ENCODE results near the gene JSRP1. TPM values are rescaled to one million over a fixed set of nuclear protein-coding genes. Genes with fewer than 3 reads are reported as not detected.

JSRP1 gene
- total RNA-seq, 1 experiment from 2014 or later: not detected

DNA sequence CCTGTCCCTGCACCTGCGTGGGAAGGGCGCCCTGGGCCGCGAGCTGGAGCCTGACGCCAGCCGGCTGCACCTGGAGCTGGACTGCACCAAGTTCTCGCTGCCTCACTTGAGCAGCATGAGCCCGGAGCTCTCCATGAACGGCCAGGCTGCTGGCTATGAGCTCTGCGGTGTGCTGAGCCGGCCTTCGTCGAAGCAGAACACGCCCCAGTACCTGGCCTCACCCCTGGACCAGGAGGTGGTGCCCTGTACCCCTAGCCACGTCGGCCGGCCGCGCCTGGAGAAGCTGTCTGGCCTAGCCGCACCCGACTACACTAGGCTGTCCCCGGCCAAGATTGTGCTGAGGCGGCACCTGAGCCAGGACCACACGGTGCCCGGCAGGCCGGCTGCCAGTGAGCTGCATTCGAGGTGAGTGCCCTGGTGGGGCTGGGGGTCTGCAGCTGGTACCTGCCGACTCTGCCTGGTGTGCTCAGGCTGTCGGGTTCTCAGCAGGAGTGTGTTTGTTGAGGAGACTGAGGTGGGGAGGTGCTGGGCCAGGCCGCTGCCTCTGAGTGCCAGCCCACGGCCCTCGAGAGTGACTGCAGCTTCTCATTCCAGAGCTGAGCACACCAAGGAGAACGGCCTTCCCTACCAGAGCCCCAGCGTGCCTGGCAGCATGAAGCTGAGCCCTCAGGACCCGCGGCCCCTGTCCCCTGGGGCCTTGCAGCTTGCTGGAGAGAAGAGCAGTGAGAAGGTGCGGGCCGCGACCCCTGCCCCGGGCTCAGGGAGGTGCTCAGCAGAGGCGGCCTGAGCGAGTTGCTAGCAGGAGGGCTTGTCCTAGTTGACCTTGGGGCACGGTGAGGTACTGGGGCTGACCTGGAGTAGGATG lies 39.6 kb downstream of the JSRP1 start:
- DNase-seq (ENCODE audit: low spot score): no peak

DNA sequence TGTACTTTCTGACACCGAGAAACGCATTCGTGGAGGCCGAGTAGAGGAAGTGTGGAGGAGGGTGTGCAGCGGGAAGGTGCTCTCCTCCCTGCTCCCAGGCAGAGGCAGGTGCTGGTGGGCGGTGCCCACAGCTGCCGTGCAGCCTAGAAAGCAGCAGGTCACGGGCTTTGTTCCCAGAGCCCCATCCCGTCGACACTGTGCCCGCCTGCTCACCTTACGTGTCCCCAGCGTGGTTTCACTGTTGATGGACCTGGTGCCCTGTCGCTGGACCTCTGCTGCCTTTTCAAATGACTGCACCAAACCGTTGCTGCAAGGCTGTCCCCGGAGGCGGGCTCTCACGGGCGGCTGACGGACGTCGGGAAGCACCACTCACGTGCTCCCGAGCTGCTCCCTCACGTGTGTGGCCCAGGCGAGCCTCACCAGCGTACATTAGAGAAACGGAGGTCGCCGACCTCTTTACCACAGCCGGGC lies 40.9 kb downstream of the JSRP1 start:
- no peak for DNase-seq (ENCODE audit: low spot score)

DNA sequence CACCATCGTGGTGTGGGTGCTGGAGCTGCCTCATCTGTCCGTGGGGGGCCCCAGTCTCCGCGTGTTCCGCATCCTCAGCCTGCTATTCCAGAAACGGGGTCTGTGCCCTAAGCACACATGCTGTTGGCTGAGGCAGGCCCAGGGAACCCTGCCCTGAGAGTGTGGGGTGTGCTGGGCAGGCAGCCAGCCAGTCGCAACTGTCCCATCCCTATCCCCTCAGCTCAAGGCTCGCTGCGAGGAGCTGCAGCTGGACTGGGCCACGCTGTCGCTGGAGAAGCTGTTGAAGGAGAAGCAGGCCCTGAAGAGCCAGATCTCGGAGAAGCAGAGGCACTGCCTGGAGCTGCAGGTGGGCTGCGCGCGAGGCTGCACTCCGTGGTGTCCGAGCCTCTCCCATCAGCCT lies 42.0 kb downstream of the JSRP1 start:
- no peak for DNase-seq (ENCODE audit: low spot score)

DNA sequence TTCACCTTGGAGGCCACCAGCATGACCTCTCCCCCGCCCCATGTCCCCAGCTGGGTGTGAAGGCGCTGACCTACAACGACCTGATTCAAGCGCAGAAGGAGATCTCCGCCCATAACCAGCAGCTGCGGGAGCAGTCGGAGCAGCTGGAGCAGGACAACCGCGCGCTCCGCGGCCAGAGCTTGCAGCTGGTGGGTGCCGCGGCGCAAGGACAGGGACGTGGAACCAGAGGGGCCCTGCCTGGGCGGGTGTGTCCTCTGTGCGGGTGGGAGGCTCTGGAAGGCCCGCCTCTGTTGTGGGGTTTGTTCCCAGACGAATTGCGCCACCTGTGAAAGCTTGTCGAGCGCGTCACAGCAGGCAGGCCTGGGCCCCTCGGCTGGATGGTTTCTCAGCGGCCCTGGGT lies 42.4 kb downstream of the JSRP1 start:
- no peak for DNase-seq (ENCODE audit: low spot score)

DNA sequence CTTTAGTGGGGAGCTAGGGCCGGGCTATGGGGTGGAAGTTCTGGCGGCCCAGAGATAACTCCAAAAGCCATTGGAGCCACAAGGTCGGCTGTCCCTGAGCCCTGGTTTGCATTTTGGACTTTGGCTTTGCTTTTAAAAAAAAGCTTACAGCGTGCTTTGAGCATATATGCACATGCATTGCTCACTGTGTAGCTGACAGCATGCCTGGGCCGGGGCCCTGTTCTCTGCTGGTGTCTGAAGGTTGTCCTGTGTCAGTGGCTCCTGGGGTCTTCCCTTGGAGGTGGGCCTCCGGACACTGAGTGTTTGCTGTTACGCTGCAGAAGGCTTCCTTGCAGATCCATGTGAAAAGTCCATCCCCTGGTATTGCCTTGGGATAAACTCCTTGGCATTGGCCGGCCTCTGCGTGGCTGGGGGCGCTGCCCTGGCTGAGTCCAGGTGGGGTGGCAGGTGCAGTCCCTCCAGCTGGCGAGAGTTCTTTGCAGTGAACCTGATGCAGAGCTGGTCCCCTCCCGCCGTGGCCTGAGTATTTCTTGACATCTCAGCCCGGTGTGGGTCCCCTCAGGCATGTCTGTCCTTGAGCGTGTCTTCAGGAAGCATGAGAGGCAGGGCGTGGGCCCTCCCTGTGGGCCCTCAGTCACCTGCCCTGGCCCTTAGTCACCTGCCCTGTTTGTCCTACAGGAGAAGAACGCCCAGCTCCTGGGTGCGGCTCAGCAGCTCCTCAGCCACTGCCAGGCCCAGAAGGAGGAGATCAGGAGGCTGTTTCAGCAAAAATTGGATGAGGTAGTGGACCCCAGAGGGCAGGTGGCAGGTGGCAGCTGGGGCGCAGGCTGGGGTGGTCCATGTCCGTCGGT lies 43.1 kb downstream of the JSRP1 start:
- DNase-seq (ENCODE audit: low spot score): no peak

DNA sequence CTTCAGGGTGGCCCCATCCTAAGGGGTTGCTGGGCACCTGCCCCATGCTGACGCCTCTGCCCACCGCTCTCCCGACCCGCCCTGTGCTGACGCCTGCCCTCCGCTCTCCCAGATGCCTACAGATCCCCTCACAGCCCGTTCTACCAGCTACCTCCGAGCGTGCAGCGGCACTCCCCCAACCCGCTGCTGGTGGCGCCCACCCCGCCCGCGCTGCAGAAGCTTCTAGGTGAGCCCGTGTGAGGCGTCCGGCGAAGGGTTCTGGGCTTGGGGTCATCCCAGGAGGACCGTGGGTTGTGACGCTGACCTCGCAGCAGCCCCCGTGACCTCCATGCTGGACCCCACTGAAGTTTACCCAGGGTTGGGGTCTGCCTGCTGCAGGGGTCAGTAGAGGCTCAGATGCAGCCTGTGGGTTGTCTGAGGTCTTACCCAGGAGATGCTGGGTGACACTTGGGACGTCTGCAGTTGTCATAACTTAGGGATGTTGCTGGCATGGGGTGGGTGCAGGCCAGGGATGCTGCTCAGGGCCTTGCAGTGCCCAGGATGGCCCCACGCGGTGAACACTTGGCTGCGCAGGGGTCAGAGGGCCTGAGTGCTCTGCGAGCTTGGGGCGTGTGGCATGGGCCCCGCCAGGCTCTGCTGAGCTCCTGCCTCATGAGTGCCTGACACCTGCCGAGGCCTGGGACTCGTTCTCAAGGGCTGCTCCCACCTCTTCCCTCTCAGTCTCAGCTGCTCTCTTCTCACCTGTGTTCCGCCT lies 45.1 kb downstream of the JSRP1 start:
- no peak for DNase-seq (ENCODE audit: low spot score)

DNA sequence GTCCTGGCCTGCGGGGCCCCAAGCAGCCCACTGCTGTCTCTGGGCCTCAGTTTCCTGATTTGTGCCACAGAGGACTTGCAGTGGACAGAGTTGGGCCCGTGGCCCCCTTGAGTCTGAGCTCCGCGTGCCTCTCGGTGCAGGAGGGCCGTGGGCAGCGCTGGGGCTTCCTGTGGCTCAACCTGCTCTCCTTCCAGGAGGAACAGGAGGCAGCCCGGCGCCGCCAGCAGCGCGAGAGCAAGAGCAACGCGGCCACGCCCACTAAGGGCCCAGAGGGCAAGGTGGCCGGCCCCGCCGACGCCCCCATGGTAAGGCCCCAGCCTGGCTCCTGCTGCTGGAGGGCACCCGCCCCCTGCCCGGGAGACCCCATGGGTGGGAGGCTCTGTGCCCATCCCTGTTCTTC lies 46.0 kb downstream of the JSRP1 start:
- no peak for DNase-seq (ENCODE audit: low spot score)

DNA sequence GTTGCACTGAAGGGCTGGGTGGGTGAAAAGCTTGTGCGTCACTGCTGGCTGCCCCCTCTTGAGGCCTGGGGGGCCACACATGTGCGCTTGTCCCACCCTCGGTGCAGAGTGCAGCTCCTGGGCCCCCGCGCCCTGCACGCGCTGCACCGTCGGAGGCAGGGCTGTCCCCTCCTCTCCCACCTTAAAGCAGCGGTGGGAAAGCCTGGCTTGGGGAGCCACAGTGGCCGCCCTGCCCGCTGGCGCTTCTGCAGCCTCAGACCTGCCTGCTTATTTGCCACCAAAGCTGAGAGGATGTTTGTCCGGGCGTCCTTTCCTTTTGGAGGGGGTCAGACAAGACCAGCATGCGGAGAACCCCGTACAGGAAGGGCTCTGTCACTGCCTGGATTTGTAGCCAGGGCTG lies 46.8 kb downstream of the JSRP1 start:
- no peak for DNase-seq (ENCODE audit: low spot score)

DNA sequence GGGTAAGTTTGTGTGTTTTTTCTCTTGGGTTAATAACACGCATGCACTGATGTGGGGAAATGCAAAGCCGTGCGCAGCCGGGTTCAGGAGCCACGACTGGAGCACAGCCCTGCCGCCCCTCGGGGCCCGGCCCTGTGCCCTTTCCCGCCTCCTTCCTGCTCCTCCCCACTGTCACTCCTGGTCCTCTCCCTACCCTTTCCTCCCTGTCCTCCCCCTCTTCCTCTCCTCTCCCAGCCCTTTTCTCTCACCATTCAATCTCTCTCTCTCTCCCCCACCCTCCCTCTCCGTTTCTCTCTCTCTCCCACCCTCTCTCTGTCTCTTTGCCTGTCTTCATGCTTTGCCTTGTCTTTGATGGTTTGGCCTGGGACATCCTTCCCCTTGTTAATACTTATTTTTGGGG lies 47.2 kb downstream of the JSRP1 start:
- DNase-seq (ENCODE audit: low spot score): no peak

DNA sequence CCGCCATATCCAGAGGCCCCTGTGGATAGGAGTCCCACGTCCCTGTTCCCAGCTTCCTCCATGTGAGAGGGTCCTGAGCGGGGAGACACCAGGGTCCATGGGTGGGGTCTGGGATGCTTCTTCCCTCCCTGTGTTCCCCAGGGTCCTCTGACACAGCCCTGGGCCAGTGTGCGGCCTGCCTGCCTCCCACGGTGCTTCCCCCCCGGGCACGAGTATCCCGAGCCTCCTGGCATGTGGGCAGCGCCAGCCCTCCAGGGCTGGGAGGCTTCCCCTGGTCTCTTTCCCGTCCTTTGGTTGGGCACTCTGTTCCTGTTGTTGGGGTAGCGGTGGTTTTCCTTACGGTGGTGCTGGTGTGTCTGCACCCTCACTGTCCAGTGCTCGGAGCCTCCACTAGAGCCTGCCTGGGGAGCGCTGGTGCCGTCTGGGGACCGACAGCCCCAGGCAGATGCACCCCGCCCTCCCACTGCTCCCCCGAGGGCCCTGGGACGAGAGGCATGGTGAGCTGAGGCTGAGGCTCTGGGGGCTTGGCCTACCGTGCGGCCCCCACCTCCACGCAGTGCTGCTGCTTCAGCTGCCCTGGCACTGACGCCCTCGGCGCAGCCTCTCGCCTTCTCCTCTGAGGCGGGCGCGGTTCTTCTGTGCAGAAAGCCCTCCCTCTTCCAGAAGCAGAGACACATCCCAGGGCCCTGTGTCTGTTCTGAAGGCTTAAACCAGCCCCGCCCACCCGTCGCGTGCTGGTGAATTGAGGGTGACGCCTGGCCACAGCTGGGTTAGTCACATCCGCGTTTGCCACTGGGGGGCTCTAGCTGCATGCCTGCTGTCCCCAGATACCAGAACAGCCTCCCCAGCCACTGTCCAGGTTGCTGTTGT lies 48.0 kb downstream of the JSRP1 start:
- DNase-seq (ENCODE audit: low spot score): no peak

DNA sequence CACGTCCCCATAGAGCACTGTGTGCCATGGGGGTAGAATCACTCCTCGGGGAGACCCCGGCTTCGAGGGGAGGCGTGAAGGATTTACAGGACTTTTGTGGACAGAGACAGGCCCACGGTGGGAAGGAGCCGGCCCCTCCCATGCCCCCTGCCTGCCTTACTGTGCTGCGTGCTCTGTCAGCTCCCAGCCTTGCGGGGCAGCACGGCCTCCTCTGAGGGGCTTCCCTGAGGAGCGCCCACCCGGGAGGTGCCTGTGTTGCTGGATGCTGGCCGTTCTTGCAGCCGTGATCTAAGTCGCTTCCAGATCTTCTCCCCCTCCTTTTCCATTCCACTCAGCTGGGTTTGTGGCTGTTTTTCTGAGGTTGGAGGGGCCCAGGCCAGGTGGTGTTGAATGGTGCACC lies 49.2 kb downstream of the JSRP1 start:
- DNase-seq (ENCODE audit: low spot score): no peak

DNA sequence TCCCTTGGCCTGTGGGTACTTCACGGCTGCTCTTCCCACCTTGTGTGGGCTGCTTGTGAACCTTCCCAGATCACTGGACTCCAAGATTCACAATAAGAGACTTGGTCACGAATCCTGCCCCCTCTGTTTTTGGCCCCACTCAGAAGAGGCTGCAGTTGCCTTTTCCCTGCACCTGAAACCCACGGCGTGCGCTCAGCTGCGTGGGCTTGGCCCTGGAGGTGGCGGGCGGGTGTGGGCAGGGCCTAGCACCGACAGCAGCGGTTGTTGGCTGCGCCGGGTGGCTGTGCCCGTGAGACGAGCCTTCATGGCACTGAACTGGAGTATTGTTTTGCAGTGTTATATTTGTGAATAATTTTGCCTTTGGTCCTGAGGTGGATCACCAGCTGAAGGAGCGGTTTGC lies 53.9 kb downstream of the JSRP1 start:
- DNase-seq (ENCODE audit: low spot score): no peak

Other genes starting within 250 kb of the JSRP1 start
- 37.6 and 40.1 TPM in 2 replicates for gene BTBD2, start 240.7 kb downstream of the JSRP1 start, total RNA-seq (2014; rRNA removed; shearing (Covaris generic))
- gene MKNK2, start 205.2 kb downstream of the JSRP1 start, total RNA-seq (2014; rRNA removed; shearing (Covaris generic)): 33.9 and 49.6 TPM in 2 replicates
- 3.8 and 9.0 TPM in 2 replicates for gene MOB3A, start 160.1 kb downstream of the JSRP1 start, total RNA-seq (2014; rRNA removed; shearing (Covaris generic))
- 1.3 and 4.2 TPM in 2 replicates for gene IZUMO4, start 159.5 kb downstream of the JSRP1 start, total RNA-seq (2014; rRNA removed; shearing (Covaris generic))
- 51.0 and 60.4 TPM in 2 replicates for gene AP3D1, start 104.9 kb downstream of the JSRP1 start, total RNA-seq (2014; rRNA removed; shearing (Covaris generic))
- gene DOT1L, start 92.5 kb downstream of the JSRP1 start, total RNA-seq (2014; rRNA removed; shearing (Covaris generic)): 1.5 and 6.8 TPM in 2 replicates
- 45.1 and 50.8 TPM in 2 replicates for gene PLEKHJ1, start 20.1 kb downstream of the JSRP1 start, total RNA-seq (2014; rRNA removed; shearing (Covaris generic))
- 10.8 and 13.3 TPM in 2 replicates for gene SF3A2, start 19.6 kb downstream of the JSRP1 start, total RNA-seq (2014; rRNA removed; shearing (Covaris generic))
- gene AMH, start 7.1 kb downstream of the JSRP1 start, total RNA-seq (2014; rRNA removed; shearing (Covaris generic)): 0.68 and 1.0 TPM in 2 replicates
- gene PEAK3, start 25.8 kb upstream of the JSRP1 start, total RNA-seq (2014; rRNA removed; shearing (Covaris generic)): 0.06 TPM in 1 of 2 replicates, not detected in the other
- gene LINGO3, start 51.7 kb upstream of the JSRP1 start, total RNA-seq (2014; rRNA removed; shearing (Covaris generic)): 0.02 TPM in 1 of 2 replicates, not detected in the other
- gene LSM7, start 72.2 kb upstream of the JSRP1 start, total RNA-seq (2014; rRNA removed; shearing (Covaris generic)): 235 and 259 TPM in 2 replicates
- 9.3 and 10.2 TPM in 2 replicates for gene SPPL2B, start 72.3 kb upstream of the JSRP1 start, total RNA-seq (2014; rRNA removed; shearing (Covaris generic))
- 0.45 TPM in 1 of 2 replicates, not detected in the other for gene TMPRSS9, start 103.8 kb upstream of the JSRP1 start, total RNA-seq (2014; rRNA removed; shearing (Covaris generic))
- gene TIMM13, start 171.2 kb upstream of the JSRP1 start, total RNA-seq (2014; rRNA removed; shearing (Covaris generic)): 39.9 and 40.8 TPM in 2 replicates
- 64.3 and 86.4 TPM in 2 replicates for gene LMNB2, start 200.5 kb upstream of the JSRP1 start, total RNA-seq (2014; rRNA removed; shearing (Covaris generic))
- 14.3 and 82.3 TPM in 2 replicates for gene GADD45B, start 219.7 kb upstream of the JSRP1 start, total RNA-seq (2014; rRNA removed; shearing (Covaris generic))

All from H4 (cell line).